ENCODE results near the gene ST3GAL4.
A peak's percentile ranks its signal among the peaks of the same experiment; 100 is the strongest.
"Not testable (repeated sequence)": the region's sequence is repeated elsewhere in the genome, so short reads cannot be mapped to it uniquely, and the experiment has no call there.

The ST3GAL4 gene

GRCh38 chr11:126355324-126355925 lies at the start of gene ST3GAL4:
Gene ST3GAL4, plus strand, starts transcription at chr11:126355686. Its CDS starts 50,470 bp downstream, at chr11:126406156.
- DNase-seq, result peak; percentile 85

GRCh38 chr11:126305699-126306098 lies 49.8 kb upstream of the ST3GAL4 start:
- no peak for DNase-seq

GRCh38 chr11:126307706-126308105 lies 47.8 kb upstream of the ST3GAL4 start:
- peak; percentile 84 for DNase-seq

GRCh38 chr11:126308271-126308671 lies 47.2 kb upstream of the ST3GAL4 start:
- no peak for DNase-seq

- DNase-seq, result not testable (repeated sequence)
Observed at GRCh38 chr11:126308771-126309170, 46.7 kb upstream of the ST3GAL4 start.

- DNase-seq, result peak; percentile 91
Observed at GRCh38 chr11:126310200-126310991, 45.1 kb upstream of the ST3GAL4 start.

GRCh38 chr11:126310992-126311310 lies 44.5 kb upstream of the ST3GAL4 start:
- DNase-seq, result no peak

GRCh38 chr11:126311401-126312291 lies 43.8 kb upstream of the ST3GAL4 start:
- peak; percentile 80 for DNase-seq

GRCh38 chr11:126312961-126313360 lies 42.5 kb upstream of the ST3GAL4 start:
- DNase-seq, result no peak

- DNase-seq, result no peak
Observed at GRCh38 chr11:126313826-126314225, 41.7 kb upstream of the ST3GAL4 start.

- DNase-seq, result no peak
Observed at GRCh38 chr11:126317432-126317755, 38.1 kb upstream of the ST3GAL4 start.

- DNase-seq, result peak; percentile 42
Observed at GRCh38 chr11:126317756-126318573, 37.5 kb upstream of the ST3GAL4 start.

- peak; percentile 76 for DNase-seq
Observed at GRCh38 chr11:126318574-126319373, 36.7 kb upstream of the ST3GAL4 start.

- no peak for DNase-seq
Observed at GRCh38 chr11:126319374-126319740, 36.1 kb upstream of the ST3GAL4 start.

GRCh38 chr11:126322996-126323395 lies 32.5 kb upstream of the ST3GAL4 start:
- no peak for DNase-seq

GRCh38 chr11:126327281-126328000 lies 28.0 kb upstream of the ST3GAL4 start:
- DNase-seq, result no peak

- no peak for DNase-seq
Observed at GRCh38 chr11:126328001-126328390, 27.5 kb upstream of the ST3GAL4 start.

GRCh38 chr11:126328444-126328843 lies 27.0 kb upstream of the ST3GAL4 start:
- no peak for DNase-seq

- DNase-seq, result no peak
Observed at GRCh38 chr11:126328938-126329643, 26.4 kb upstream of the ST3GAL4 start.

GRCh38 chr11:126329644-126330211 lies 25.8 kb upstream of the ST3GAL4 start:
- DNase-seq, result no peak
